HL-60 (cell line): ENCODE measurements around the gene PRDX3.

ENCODE experiments used
- CTCF ChIP-seq: IDR thresholded peaks from one replicate; pipeline ENCODE4 v1.5.1; 2011; ENCODE audit warnings: low read length, control low read depth, inconsistent platforms; ENCODE audit not compliant: insufficient read depth
- SPI1 ChIP-seq: IDR thresholded peaks from 2 replicates; pipeline ENCODE4 v1.6.1; 2012; ENCODE audit warnings: low read depth, mild to moderate bottlenecking, borderline replicate concordance

- no peak for TF ChIP-seq SPI1
- TF ChIP-seq CTCF: no peak
Measured at GRCh38 chr10:119167041-119167440, 11.6 kb downstream of the PRDX3 start.
